ENCODE measurements around the gene KLHL5. TPM values are rescaled to one million over a fixed set of nuclear protein-coding genes. Genes with fewer than 3 reads are reported as not detected.
A peak's percentile ranks its signal among the peaks of the same experiment; 100 is the strongest.

The KLHL5 gene
- total RNA-seq, 1 donor from 2014 or later, result 46.0 TPM

DNA sequence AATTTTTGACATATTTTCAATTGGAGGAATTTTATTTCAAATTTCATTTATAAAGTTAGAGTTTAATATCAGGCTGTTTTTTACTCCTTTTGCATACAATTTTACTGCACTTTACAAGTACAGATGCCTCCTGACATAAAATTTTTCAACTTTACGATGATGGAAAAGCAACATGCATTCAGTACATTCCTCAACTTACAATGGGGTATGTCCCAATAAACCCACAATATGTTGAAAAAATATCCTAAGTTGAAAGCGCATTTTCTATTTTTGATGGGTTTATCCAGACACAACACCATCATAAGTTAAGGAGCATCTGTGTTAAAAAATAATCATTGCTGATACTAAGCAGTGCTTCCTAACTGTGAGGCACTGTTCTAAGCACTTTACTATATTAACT, 4.3 kb downstream of the KLHL5 start:
- H3K27me3 Mint-ChIP-seq (ENCODE audit: unreplicated experiment), result no peaks in the 10 kb centered on the region
- no peaks in the 10 kb centered on the region for H3K9me3 Mint-ChIP-seq (ENCODE audit: unreplicated experiment)
- no peak overlapping the region for H3K27ac Mint-ChIP-seq (ENCODE audit: unreplicated experiment)
- TF ChIP-seq, protein P1, sequence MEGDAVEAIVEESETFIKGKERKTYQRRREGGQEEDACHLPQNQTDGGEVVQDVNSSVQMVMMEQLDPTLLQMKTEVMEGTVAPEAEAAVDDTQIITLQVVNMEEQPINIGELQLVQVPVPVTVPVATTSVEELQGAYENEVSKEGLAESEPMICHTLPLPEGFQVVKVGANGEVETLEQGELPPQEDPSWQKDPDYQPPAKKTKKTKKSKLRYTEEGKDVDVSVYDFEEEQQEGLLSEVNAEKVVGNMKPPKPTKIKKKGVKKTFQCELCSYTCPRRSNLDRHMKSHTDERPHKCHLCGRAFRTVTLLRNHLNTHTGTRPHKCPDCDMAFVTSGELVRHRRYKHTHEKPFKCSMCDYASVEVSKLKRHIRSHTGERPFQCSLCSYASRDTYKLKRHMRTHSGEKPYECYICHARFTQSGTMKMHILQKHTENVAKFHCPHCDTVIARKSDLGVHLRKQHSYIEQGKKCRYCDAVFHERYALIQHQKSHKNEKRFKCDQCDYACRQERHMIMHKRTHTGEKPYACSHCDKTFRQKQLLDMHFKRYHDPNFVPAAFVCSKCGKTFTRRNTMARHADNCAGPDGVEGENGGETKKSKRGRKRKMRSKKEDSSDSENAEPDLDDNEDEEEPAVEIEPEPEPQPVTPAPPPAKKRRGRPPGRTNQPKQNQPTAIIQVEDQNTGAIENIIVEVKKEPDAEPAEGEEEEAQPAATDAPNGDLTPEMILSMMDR (IDR thresholded peaks at IDR 0.05; ENCODE audit: unreplicated experiment), result no peak
- no peak overlapping the region for H3K4me3 Mint-ChIP-seq (ENCODE audit: unreplicated experiment)
- peaks cover 13% of the 10 kb centered on the region for H3K4me1 Mint-ChIP-seq (ENCODE audit: unreplicated experiment)
- H3K36me3 Mint-ChIP-seq (ENCODE audit: low read depth, unreplicated experiment), result no peaks in the 10 kb centered on the region
- no peak for DNase-seq (ENCODE audit: low spot score)

DNA sequence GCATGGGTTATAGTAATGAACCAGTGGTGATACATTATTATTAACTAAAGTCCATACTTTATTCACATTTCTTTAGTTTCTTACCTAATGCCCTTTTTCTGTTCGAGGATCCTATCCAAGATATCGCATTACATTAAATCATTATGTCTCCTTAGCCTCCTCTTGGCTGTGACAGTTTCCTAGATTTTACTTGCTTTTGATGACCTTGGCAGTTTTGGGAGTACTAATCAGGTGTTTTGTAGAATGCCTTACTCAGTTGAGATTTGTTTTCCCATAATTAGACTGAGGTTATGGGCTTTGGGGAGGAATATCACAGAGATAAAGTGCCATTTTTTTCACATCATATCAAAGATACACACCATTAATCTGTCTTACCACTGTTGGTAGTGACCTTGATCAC, 5.0 kb downstream of the KLHL5 start:
- Mint-ChIP-seq H3K36me3 (ENCODE audit: low read depth, unreplicated experiment) (no peaks in the 10 kb centered on the region), H3K9me3 (ENCODE audit: unreplicated experiment) (no peaks in the 10 kb centered on the region)

DNA sequence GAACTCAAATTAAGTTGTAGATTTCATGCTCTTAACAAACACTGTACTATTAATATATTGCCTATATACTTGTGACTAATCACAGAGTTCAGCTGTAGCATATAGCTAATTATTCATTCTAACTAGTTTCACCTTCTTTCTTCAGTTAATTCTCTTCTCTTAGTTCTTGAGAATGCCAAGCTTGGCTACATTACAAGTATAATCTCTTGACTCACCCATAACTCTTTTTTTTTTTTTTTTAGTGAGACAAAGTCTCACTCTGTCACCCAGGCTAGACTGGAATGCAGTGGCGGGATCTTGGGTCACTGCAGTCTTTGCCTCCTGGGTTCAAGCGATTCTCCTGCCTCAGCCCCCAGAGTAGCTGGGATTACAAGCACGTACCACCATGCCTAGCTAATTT, 5.4 kb downstream of the KLHL5 start:
- Mint-ChIP-seq H3K9me3 (ENCODE audit: unreplicated experiment) (no peaks in the 10 kb centered on the region), H3K27me3 (ENCODE audit: unreplicated experiment) (no peaks in the 10 kb centered on the region), H3K27ac (ENCODE audit: unreplicated experiment) (no peak overlapping the region), H3K4me3 (ENCODE audit: unreplicated experiment) (no peak overlapping the region), H3K36me3 (ENCODE audit: low read depth, unreplicated experiment) (no peaks in the 10 kb centered on the region), H3K4me1 (ENCODE audit: unreplicated experiment) (peaks cover 10% of the 10 kb centered on the region)
- no peak for DNase-seq (ENCODE audit: low spot score)
- TF ChIP-seq, protein P1 (IDR thresholded peaks at IDR 0.05; ENCODE audit: unreplicated experiment), result no peak

More for the DNA sequence above, 5.0 kb downstream of the KLHL5 start:
- DNase-seq (ENCODE audit: low spot score), result no peak
- Mint-ChIP-seq H3K4me3 (ENCODE audit: unreplicated experiment) (no peak overlapping the region), H3K27ac (ENCODE audit: unreplicated experiment) (no peak overlapping the region), H3K4me1 (ENCODE audit: unreplicated experiment) (peaks cover 12% of the 10 kb centered on the region), H3K27me3 (ENCODE audit: unreplicated experiment) (no peaks in the 10 kb centered on the region)
- TF ChIP-seq, protein P1 (IDR thresholded peaks at IDR 0.05; ENCODE audit: unreplicated experiment), result no peak

DNA sequence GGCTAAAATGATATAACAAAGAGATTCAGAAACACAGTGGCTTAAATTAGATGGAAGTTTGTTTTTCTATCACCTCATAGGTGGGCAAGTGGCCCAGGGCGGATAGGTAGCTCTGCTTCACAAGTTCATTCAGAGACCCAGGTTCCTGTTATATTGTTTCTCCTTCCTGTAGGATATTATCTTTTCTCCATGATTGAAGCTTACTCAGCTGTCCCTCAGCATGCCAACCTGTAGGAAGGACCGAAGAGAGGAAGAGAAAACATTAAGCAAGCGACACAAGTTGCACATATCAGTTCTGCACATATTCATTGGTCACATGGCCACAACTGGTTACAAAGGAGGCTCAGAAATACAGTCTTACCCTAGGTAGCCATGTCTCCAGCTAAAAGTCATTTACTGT, 6.9 kb downstream of the KLHL5 start:
- DNase-seq (ENCODE audit: low spot score), result no peak
- Mint-ChIP-seq H3K9me3 (ENCODE audit: unreplicated experiment) (no peaks in the 10 kb centered on the region), H3K27me3 (ENCODE audit: unreplicated experiment) (no peaks in the 10 kb centered on the region), H3K4me1 (ENCODE audit: unreplicated experiment) (peaks cover 7% of the 10 kb centered on the region), H3K36me3 (ENCODE audit: low read depth, unreplicated experiment) (no peaks in the 10 kb centered on the region), H3K27ac (ENCODE audit: unreplicated experiment) (peak overlapping the region; percentile 54), H3K4me3 (ENCODE audit: unreplicated experiment) (no peak overlapping the region)
- TF ChIP-seq, protein P1 (IDR thresholded peaks at IDR 0.05; ENCODE audit: unreplicated experiment), result no peak

DNA sequence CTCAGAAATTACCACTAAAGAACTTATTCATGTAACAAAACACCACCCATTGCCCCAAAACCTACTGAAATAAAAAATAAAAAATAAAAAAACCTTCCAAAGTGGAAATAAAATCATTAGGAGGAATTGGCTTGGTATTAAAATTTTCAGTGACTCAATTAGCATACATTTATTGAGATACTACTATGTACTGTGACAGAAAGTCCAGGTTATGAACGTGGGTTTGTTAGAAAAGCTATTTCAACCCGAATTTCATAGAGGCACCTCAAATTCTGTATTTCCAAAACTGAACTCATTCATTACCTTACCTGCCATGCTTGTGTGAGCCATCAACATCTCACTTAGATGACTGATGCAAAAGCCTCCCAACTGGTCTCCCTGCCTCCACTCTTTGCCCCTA, 16.8 kb downstream of the KLHL5 start:
- Mint-ChIP-seq H3K4me1 (ENCODE audit: unreplicated experiment) (no peaks in the 10 kb centered on the region), H3K4me3 (ENCODE audit: unreplicated experiment) (no peak overlapping the region), H3K9me3 (ENCODE audit: unreplicated experiment) (no peaks in the 10 kb centered on the region), H3K27me3 (ENCODE audit: unreplicated experiment) (no peaks in the 10 kb centered on the region), H3K36me3 (ENCODE audit: low read depth, unreplicated experiment) (peaks cover 7% of the 10 kb centered on the region), H3K27ac (ENCODE audit: unreplicated experiment) (no peak overlapping the region)
- no peak for DNase-seq (ENCODE audit: low spot score)
- TF ChIP-seq, protein P1 (IDR thresholded peaks at IDR 0.05; ENCODE audit: unreplicated experiment), result no peak

Measured in endothelial cell (in vitro differentiated cells).